ENCODE measurements around the gene HBQ1. TPM values are rescaled to one million over a fixed set of nuclear protein-coding genes. Genes with fewer than 3 reads are reported as not detected.
"Not testable (repeated sequence)": the region's sequence is repeated elsewhere in the genome, so short reads cannot be mapped to it uniquely, and the experiment has no call there.

Gene HBQ1
- total RNA-seq, 1 donor from 2014 or later = 2.7 TPM

- Histone ChIP-seq H3K9me3 (ENCODE audit: insufficient read depth, low read depth, low read length) (peaks cover 2% of the 10 kb centered on the region), H3K36me3 (ENCODE audit: insufficient read depth, low read length) (no peaks in the 10 kb centered on the region), H3K79me2 (ENCODE audit: insufficient read depth, low read length) (no peaks in the 10 kb centered on the region), H3K4me2 (ENCODE audit: low read length) (no peak overlapping the region), H3K27ac (ENCODE audit: low read depth, low read length) (no peak overlapping the region), H3K27me3 (ENCODE audit: insufficient read depth, low read length) (peaks cover 35% of the 10 kb centered on the region), H3K4me1 (ENCODE audit: insufficient read depth, low read length) (peaks cover 6% of the 10 kb centered on the region), H4K20me1 (ENCODE audit: insufficient read depth, low read length) (no peaks in the 10 kb centered on the region), H3K9ac (ENCODE audit: low read length) (no peak overlapping the region), H3K4me3 (ENCODE audit: insufficient read depth, low read depth, low read length) (no peak overlapping the region), H2AFZ (ENCODE audit: low read depth, low read length) (no peak overlapping the region)
- Mint-ChIP-seq H3K4me3 (ENCODE audit: unreplicated experiment) (no peak overlapping the region), H3K4me1 (ENCODE audit: low read depth, unreplicated experiment) (no peaks in the 10 kb centered on the region), H3K27me3 (ENCODE audit: low read depth, unreplicated experiment) (peaks cover 46% of the 10 kb centered on the region), H3K9me3 (ENCODE audit: unreplicated experiment) (peaks cover 7% of the 10 kb centered on the region), H3K36me3 (ENCODE audit: low read depth, unreplicated experiment) (no peaks in the 10 kb centered on the region), H3K27ac (ENCODE audit: unreplicated experiment) (no peak overlapping the region)
- DNase-seq (ENCODE audit: low read depth) (no peak), FAIRE-seq (no peak)
- TF ChIP-seq EZH2 (IDR thresholded peaks at IDR 0.05; ENCODE audit: insufficient read depth, low read length) = no peak
- TF ChIP-seq, protein P1, sequence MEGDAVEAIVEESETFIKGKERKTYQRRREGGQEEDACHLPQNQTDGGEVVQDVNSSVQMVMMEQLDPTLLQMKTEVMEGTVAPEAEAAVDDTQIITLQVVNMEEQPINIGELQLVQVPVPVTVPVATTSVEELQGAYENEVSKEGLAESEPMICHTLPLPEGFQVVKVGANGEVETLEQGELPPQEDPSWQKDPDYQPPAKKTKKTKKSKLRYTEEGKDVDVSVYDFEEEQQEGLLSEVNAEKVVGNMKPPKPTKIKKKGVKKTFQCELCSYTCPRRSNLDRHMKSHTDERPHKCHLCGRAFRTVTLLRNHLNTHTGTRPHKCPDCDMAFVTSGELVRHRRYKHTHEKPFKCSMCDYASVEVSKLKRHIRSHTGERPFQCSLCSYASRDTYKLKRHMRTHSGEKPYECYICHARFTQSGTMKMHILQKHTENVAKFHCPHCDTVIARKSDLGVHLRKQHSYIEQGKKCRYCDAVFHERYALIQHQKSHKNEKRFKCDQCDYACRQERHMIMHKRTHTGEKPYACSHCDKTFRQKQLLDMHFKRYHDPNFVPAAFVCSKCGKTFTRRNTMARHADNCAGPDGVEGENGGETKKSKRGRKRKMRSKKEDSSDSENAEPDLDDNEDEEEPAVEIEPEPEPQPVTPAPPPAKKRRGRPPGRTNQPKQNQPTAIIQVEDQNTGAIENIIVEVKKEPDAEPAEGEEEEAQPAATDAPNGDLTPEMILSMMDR (IDR thresholded peaks at IDR 0.05; ENCODE audit: insufficient read depth, low read depth, low read length) = no peak
Measured at GRCh38 chr16:162271-162991, 17.8 kb upstream of the HBQ1 start.

GRCh38 chr16:163139-163538 lies 17.1 kb upstream of the HBQ1 start:
- H3K4me1 ChIP-seq (ENCODE audit: insufficient read depth, low read length); H3K27ac Mint-ChIP-seq (ENCODE audit: unreplicated experiment); H3K36me3 ChIP-seq (ENCODE audit: insufficient read depth, low read length); H3K79me2 ChIP-seq (ENCODE audit: insufficient read depth, low read length); H2AFZ ChIP-seq (ENCODE audit: low read depth, low read length); H3K4me2 ChIP-seq (ENCODE audit: low read length); H3K9ac ChIP-seq (ENCODE audit: low read length); H3K9me3 Mint-ChIP-seq (ENCODE audit: unreplicated experiment); H3K4me3 Mint-ChIP-seq (ENCODE audit: unreplicated experiment); DNase-seq (ENCODE audit: low read depth); H3K4me3 ChIP-seq (ENCODE audit: insufficient read depth, low read depth, low read length); H3K36me3 Mint-ChIP-seq (ENCODE audit: low read depth, unreplicated experiment); H4K20me1 ChIP-seq (ENCODE audit: insufficient read depth, low read length); H3K27ac ChIP-seq (ENCODE audit: low read depth, low read length); H3K9me3 ChIP-seq (ENCODE audit: insufficient read depth, low read depth, low read length); H3K4me1 Mint-ChIP-seq (ENCODE audit: low read depth, unreplicated experiment); FAIRE-seq: not testable (repeated sequence)
- peaks cover 37% of the 10 kb centered on the region for H3K27me3 ChIP-seq (ENCODE audit: insufficient read depth, low read length)
- H3K27me3 Mint-ChIP-seq (ENCODE audit: low read depth, unreplicated experiment) = peaks cover 44% of the 10 kb centered on the region

DNA sequence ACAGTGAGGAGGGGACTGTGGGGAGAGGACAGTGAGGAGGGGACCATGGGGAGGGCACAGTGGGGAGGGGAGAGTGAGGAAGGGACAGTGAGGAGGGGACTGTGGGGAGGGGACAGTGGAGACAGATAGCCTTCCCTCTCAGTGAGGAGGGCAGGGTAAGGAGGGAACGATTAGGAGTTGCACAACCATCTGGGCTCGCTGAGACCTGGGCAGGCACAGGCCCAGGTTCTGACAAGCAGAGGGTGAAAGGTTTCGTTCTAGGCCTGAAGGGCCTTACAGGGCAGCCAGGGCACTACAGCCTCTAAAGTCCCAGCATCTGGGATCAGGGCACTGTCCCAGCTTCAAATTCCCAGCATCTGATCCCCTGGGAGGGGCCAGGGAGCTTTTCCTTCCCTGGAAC lies 16.6 kb upstream of the HBQ1 start:
- not testable (repeated sequence) for H3K9me3 ChIP-seq (ENCODE audit: insufficient read depth, low read depth, low read length); H3K9me3 Mint-ChIP-seq (ENCODE audit: unreplicated experiment); H3K4me3 ChIP-seq (ENCODE audit: insufficient read depth, low read depth, low read length); H3K4me2 ChIP-seq (ENCODE audit: low read length); H2AFZ ChIP-seq (ENCODE audit: low read depth, low read length); H3K36me3 Mint-ChIP-seq (ENCODE audit: low read depth, unreplicated experiment); H3K4me3 Mint-ChIP-seq (ENCODE audit: unreplicated experiment); H3K27ac Mint-ChIP-seq (ENCODE audit: unreplicated experiment); H3K4me1 ChIP-seq (ENCODE audit: insufficient read depth, low read length); H3K27ac ChIP-seq (ENCODE audit: low read depth, low read length); H3K79me2 ChIP-seq (ENCODE audit: insufficient read depth, low read length); H3K4me1 Mint-ChIP-seq (ENCODE audit: low read depth, unreplicated experiment); DNase-seq (ENCODE audit: low read depth); H3K9ac ChIP-seq (ENCODE audit: low read length); H3K36me3 ChIP-seq (ENCODE audit: insufficient read depth, low read length); H4K20me1 ChIP-seq (ENCODE audit: insufficient read depth, low read length); FAIRE-seq
- H3K27me3 ChIP-seq (ENCODE audit: insufficient read depth, low read length) = peaks cover 37% of the 10 kb centered on the region
- H3K27me3 Mint-ChIP-seq (ENCODE audit: low read depth, unreplicated experiment) = peaks cover 46% of the 10 kb centered on the region

DNA sequence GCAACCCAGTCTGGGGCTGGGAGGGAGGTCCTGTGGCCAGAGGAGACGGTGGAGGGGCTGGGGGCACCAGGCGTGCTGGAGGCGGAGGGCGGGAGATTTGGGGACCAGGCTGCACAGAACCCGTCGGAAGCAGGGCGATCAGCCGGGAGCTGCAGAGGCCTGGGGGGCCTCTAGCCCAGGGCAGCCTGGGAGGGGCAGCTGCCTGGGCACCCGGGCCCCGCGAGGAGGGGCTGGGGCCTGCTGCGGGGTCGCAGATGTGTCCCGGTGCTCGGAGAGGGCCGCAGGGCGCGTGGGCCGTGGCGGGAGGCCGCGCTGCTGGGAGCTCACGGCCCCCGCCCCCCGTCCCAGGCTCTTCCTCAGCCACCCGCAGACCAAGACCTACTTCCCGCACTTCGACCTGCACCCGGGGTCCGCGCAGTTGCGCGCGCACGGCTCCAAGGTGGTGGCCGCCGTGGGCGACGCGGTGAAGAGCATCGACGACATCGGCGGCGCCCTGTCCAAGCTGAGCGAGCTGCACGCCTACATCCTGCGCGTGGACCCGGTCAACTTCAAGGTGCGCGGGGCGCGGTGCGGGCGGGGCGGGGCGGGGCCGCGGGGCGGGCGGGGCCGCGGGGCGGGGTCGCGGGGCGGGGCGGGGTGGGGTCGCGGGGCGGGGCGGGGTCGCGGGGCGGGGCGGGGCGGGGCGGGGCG lies 16.0 kb upstream of the HBQ1 start:
- peaks cover 41% of the 10 kb centered on the region for H3K27me3 ChIP-seq (ENCODE audit: insufficient read depth, low read length)
- H2AFZ ChIP-seq (ENCODE audit: low read depth, low read length); H3K4me1 Mint-ChIP-seq (ENCODE audit: low read depth, unreplicated experiment); H3K36me3 Mint-ChIP-seq (ENCODE audit: low read depth, unreplicated experiment); H3K9me3 Mint-ChIP-seq (ENCODE audit: unreplicated experiment); H3K9me3 ChIP-seq (ENCODE audit: insufficient read depth, low read depth, low read length); H3K9ac ChIP-seq (ENCODE audit: low read length); H3K36me3 ChIP-seq (ENCODE audit: insufficient read depth, low read length); H3K4me1 ChIP-seq (ENCODE audit: insufficient read depth, low read length); DNase-seq (ENCODE audit: low read depth); H4K20me1 ChIP-seq (ENCODE audit: insufficient read depth, low read length); H3K4me3 Mint-ChIP-seq (ENCODE audit: unreplicated experiment); H3K4me2 ChIP-seq (ENCODE audit: low read length); H3K27ac Mint-ChIP-seq (ENCODE audit: unreplicated experiment); FAIRE-seq; H3K4me3 ChIP-seq (ENCODE audit: insufficient read depth, low read depth, low read length); H3K27ac ChIP-seq (ENCODE audit: low read depth, low read length); H3K79me2 ChIP-seq (ENCODE audit: insufficient read depth, low read length): not testable (repeated sequence)
- H3K27me3 Mint-ChIP-seq (ENCODE audit: low read depth, unreplicated experiment) = peaks cover 47% of the 10 kb centered on the region

Data from astrocyte (in vitro differentiated cells and primary cell).